ENCODE data around the gene CWC27. TPM values are rescaled to one million over a fixed set of nuclear protein-coding genes. Genes with fewer than 3 reads are reported as not detected.

CWC27 gene
- polyA plus RNA-seq, 1 of the 3 experiments (the other 2 are of a cell fraction): 6.6 TPM

DNA sequence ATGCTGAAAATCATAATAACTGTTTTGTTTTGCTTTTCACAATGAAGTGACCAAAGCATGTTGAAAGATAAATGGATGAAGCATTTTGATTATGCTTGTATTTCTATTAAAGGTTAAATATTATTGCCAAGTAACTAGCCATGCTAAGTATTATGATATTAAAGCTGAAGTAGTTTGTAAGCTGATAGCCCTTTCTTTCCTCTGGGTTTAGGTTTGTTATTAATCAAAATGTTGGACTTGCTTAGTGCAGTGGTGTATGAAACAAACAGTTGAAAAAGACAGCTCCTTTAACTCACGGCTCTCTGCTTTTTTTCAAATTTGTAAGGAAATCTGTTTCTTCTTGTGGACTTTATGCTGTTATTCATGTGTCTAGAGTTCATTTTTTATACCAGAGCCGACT is 246.0 kb downstream of the CWC27 start:
- Histone ChIP-seq H3K4me3 (ENCODE audit: low read depth in 2 of 2, low read length in 1 of 2) (no peak overlapping the region), H3K27me3 (ENCODE audit: insufficient read depth) (no peaks in the 10 kb centered on the region), H4K20me1 (ENCODE audit: insufficient read depth) (no peaks in the 10 kb centered on the region), H2AFZ (ENCODE audit: low read depth) (no peak overlapping the region), H3K9me3 (no peaks in the 10 kb centered on the region), H3K9me2 (no peaks in the 10 kb centered on the region), H3K4me2 (no peak overlapping the region), H3K27ac (ENCODE audit: low read depth in 2 of 2, low read length in 1 of 2) (peak overlapping the region in 1 of 2 experiments; percentile 9; a peak in 1 of 4 replicates), H3K9ac (no peak overlapping the region), H3K4me1 (ENCODE audit: control insufficient read depth in 1 of 2, insufficient read depth in 2 of 2, low read depth in 1 of 2, low read length in 1 of 2) (peaks cover 10 to 22% of the 10 kb centered on the region in 2 experiments; a peak in 3 of 4 replicates), H3K79me2 (ENCODE audit: insufficient read depth) (no peaks in the 10 kb centered on the region), H3K36me3 (replicated peaks in 1 of 2; ENCODE audit: control insufficient read depth in 1 of 2, insufficient read depth in 2 of 2, low read length in 1 of 2) (no peaks in the 10 kb centered on the region), H3F3A (replicated peaks; ENCODE audit: insufficient read depth) (no peaks in the 10 kb centered on the region)
- TF ChIP-seq CHD2 (IDR thresholded peaks at IDR 0.05; ENCODE audit: low read length, partially characterized antibody): no peak
- peak; percentile 66; the same call in 1 of the 2 replicates for TF ChIP-seq TCF12 (IDR thresholded peaks at IDR 0.05)
- TF ChIP-seq JUND (IDR thresholded peaks at IDR 0.05): peak; percentile 7; the same call in 1 of the 2 replicates
- 0 out of 4 replicates have a peak, but pooled peaks of 1 of the 2 experiments have one; percentile 19 for TF ChIP-seq EP300 (IDR thresholded peaks at IDR 0.05; ENCODE audit: borderline replicate concordance in 1 of 2, low read depth in 1 of 2, low read length in 1 of 2)
- TF ChIP-seq PBX3 (IDR thresholded peaks at IDR 0.05): peak; percentile 66
- TF ChIP-seq FOXM1 (IDR thresholded peaks at IDR 0.05; ENCODE audit: low read depth): no peak
- WGBS (ENCODE audit: low lambda C conversion rate): 52% methylated on average over 2 of the region's 2 CpGs
- ChIA-PET POLR2A (no interaction called here), CTCF (interaction anchor here (1.7 kb wide), 1 partner anchor 10 kb away, joined by 3 read pairs; no protein-coding TSS in a partner anchor)
- no peak for DNase-seq

- Histone ChIP-seq H4K20me1 (ENCODE audit: insufficient read depth) (no peaks in the 10 kb centered on the region), H3K9me3 (no peaks in the 10 kb centered on the region), H3K4me3 (ENCODE audit: low read depth in 2 of 2, low read length in 1 of 2) (no peak overlapping the region), H3K4me2 (no peak overlapping the region), H3F3A (replicated peaks; ENCODE audit: insufficient read depth) (peaks cover 5% of the 10 kb centered on the region), H3K27ac (ENCODE audit: low read depth in 2 of 2, low read length in 1 of 2) (no peak overlapping the region), H3K27me3 (ENCODE audit: insufficient read depth) (no peaks in the 10 kb centered on the region), H3K79me2 (ENCODE audit: insufficient read depth) (no peaks in the 10 kb centered on the region), H3K9me2 (no peaks in the 10 kb centered on the region), H3K4me1 (ENCODE audit: control insufficient read depth in 1 of 2, insufficient read depth in 2 of 2, low read depth in 1 of 2, low read length in 1 of 2) (peaks cover 16 to 22% of the 10 kb centered on the region in 2 experiments; a peak in 3 of 4 replicates), H3K36me3 (replicated peaks in 1 of 2; ENCODE audit: control insufficient read depth in 1 of 2, insufficient read depth in 2 of 2, low read length in 1 of 2) (no peaks in the 10 kb centered on the region), H2AFZ (ENCODE audit: low read depth) (no peak overlapping the region), H3K9ac (no peak overlapping the region)
- ChIA-PET POLR2A (no interaction called here), CTCF (no interaction called here)
- WGBS (ENCODE audit: low lambda C conversion rate): 98% methylated on average over 3 of the region's 3 CpGs
- DNase-seq: no peak
- TF ChIP-seq REST (IDR thresholded peaks at IDR 0.05; ENCODE audit: low read depth, low read length) (no peak), YY1 (IDR thresholded peaks at IDR 0.05; ENCODE audit: low read depth) (no peak), GATA2 (CRISPR knock-in tag; IDR thresholded peaks at IDR 0.05) (no peak), PBX3 (IDR thresholded peaks at IDR 0.05) (no peak), NRF1 (IDR thresholded peaks at IDR 0.05; ENCODE audit: low read depth, low read length) (no peak)
- TF ChIP-seq, protein P1, sequence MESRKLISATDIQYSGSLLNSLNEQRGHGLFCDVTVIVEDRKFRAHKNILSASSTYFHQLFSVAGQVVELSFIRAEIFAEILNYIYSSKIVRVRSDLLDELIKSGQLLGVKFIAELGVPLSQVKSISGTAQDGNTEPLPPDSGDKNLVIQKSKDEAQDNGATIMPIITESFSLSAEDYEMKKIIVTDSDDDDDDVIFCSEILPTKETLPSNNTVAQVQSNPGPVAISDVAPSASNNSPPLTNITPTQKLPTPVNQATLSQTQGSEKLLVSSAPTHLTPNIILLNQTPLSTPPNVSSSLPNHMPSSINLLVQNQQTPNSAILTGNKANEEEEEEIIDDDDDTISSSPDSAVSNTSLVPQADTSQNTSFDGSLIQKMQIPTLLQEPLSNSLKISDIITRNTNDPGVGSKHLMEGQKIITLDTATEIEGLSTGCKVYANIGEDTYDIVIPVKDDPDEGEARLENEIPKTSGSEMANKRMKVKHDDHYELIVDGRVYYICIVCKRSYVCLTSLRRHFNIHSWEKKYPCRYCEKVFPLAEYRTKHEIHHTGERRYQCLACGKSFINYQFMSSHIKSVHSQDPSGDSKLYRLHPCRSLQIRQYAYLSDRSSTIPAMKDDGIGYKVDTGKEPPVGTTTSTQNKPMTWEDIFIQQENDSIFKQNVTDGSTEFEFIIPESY (IDR thresholded peaks at IDR 0.05; ENCODE audit: borderline replicate concordance, low read depth): no peak
- TF ChIP-seq, protein P2, sequence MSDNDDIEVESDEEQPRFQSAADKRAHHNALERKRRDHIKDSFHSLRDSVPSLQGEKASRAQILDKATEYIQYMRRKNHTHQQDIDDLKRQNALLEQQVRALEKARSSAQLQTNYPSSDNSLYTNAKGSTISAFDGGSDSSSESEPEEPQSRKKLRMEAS (IDR thresholded peaks at IDR 0.05; ENCODE audit: low read depth): no peak
These were observed 247.0 kb downstream of the CWC27 start for GRCh38 chr5:65015767-65016166.

Measured in SK-N-SH (cell line).